DND-41 (cell line): ENCODE results near the gene PTHLH.
A peak's percentile ranks its signal among the peaks of the same experiment; 100 is the strongest.

Source experiments
- CTCF ChIP-seq: IDR thresholded peaks from 2 replicates; pipeline ENCODE4 v1.5.1; 2012; ENCODE audit warnings: borderline replicate concordance, low read length, moderate library complexity, mild to moderate bottlenecking; ENCODE audit not compliant: poor library complexity, severe bottlenecking; ENCODE audit errors: extremely low read depth
- EZH2 ChIP-seq: IDR thresholded peaks from 3 replicates; pipeline ENCODE4 v1.6.1; 2012; ENCODE audit warnings: borderline replicate concordance, low read depth, mild to moderate bottlenecking, moderate library complexity, low read length, inconsistent platforms; ENCODE audit not compliant: severe bottlenecking

- TF ChIP-seq CTCF (peak; percentile 88), EZH2 (no peak)
Observed at GRCh38 chr12:27940756-27941402, 31.7 kb downstream of the PTHLH start.
